ENCODE data around the gene GSE1. TPM values are rescaled to one million over a fixed set of nuclear protein-coding genes. Genes with fewer than 3 reads are reported as not detected.

GSE1 gene
- total RNA-seq, 2 experiments from 2014 or later = 8.6 to 10.1 TPM

DNA sequence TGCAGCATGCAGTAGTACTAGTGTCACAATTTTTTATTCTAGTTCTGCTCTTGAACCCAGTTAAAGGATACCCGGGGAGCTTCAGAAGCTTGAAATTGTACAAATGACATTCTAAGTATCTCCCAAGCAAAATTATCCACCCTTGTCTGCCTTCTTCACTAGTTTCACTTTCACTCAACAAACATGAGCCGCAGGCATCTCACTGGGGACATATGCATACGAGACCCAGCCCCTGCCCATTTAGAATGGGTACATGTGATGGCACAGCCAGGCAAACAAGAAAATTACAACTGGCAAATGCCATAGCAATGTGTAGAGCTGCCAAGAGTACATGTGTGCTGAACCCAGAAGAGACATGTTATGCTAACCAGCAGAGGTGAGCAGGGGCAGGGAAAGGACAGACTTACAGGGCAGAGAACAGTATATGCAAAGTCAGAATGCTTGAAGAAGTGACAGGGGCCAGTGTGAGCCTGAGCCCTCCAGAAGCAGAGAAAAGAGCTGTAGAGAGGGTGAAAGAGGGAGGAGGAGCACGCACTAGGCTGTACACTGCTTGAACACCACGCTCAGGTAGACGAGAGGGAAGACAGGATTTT lies 67.3 kb downstream of the GSE1 start:
- intact Hi-C loops (cut with micrococcal nuclease) = no loop called here
- no peak overlapping the region for H3K27ac Mint-ChIP-seq
- CTCF ChIA-PET = interaction anchor here (0.7 kb wide), 1 partner anchor 73 kb away, joined by 5 read pairs; no protein-coding TSS in a partner anchor
- H3K36me3 Mint-ChIP-seq (ENCODE audit: low read depth) = peaks cover 39% of the 10 kb centered on the region
- H3K4me1 Mint-ChIP-seq (ENCODE audit: low read depth) = no peaks in the 10 kb centered on the region
- H3K4me3 Mint-ChIP-seq = no peak overlapping the region
- no peaks in the 10 kb centered on the region for H3K27me3 Mint-ChIP-seq (ENCODE audit: low read depth)
- no peaks in the 10 kb centered on the region for H3K9me3 Mint-ChIP-seq
- DNase-seq = no peak

DNA sequence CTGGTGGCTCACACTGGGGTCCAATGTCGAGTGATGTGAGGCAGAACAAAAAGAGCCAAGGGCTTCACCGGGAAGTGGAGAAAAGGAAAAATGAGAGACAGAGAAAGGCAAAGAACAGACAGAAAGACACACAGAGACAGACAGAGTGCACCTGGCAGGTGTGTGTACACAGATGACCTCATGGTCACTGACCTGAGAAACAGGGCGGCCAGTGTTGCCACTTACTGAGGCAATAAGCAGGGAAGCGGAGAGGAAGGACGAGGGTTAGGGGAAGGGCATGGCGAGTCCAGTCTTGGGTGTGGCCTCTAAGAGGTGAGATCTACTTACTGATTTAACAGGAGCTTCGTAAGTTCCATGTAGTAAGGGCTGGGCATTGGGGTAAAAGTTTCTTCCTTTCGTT lies 68.1 kb downstream of the GSE1 start:
- H3K4me1 Mint-ChIP-seq (ENCODE audit: low read depth) = peaks cover 3% of the 10 kb centered on the region
- intact Hi-C loops (cut with micrococcal nuclease) = no loop called here
- no peak overlapping the region for H3K4me3 Mint-ChIP-seq
- no peak for DNase-seq
- CTCF ChIA-PET = interaction anchor here (0.6 kb wide), 1 partner anchor 114 kb away, joined by 3 read pairs; no protein-coding TSS in a partner anchor
- peaks cover 36% of the 10 kb centered on the region for H3K36me3 Mint-ChIP-seq (ENCODE audit: low read depth)
- H3K27ac Mint-ChIP-seq = no peak overlapping the region
- H3K9me3 Mint-ChIP-seq = no peaks in the 10 kb centered on the region
- no peaks in the 10 kb centered on the region for H3K27me3 Mint-ChIP-seq (ENCODE audit: low read depth)

DNA sequence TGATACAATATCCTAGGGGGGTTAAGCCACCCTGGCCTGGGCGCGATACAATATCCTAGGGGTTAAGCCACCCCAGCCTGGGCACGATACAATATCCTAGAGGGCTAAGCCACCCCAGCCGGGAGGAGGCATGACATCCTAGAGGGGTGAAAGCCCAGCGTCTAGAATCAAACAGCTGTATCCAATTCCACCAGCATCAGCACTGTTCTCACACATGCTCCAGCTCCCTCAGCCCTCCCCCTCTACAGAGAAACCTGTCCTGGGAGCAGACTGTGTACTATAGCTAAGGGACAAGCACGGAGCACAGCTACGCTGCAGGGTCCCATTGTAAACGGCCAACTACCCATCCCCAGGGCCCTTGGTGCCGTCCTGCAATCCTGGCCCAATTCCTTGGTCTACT lies 69.4 kb downstream of the GSE1 start:
- H3K27me3 Mint-ChIP-seq (ENCODE audit: low read depth) = no peaks in the 10 kb centered on the region
- no peaks in the 10 kb centered on the region for H3K9me3 Mint-ChIP-seq
- H3K4me3 Mint-ChIP-seq = no peak overlapping the region
- intact Hi-C loops (cut with micrococcal nuclease) = no loop called here
- H3K27ac Mint-ChIP-seq = no peak overlapping the region
- CTCF ChIA-PET = interaction anchor here (1.3 kb wide), 1 partner anchor 54 kb away, joined by 3 read pairs; no protein-coding TSS in a partner anchor
- H3K36me3 Mint-ChIP-seq (ENCODE audit: low read depth) = peaks cover 44% of the 10 kb centered on the region
- H3K4me1 Mint-ChIP-seq (ENCODE audit: low read depth) = peaks cover 13% of the 10 kb centered on the region
- no peak for DNase-seq

DNA sequence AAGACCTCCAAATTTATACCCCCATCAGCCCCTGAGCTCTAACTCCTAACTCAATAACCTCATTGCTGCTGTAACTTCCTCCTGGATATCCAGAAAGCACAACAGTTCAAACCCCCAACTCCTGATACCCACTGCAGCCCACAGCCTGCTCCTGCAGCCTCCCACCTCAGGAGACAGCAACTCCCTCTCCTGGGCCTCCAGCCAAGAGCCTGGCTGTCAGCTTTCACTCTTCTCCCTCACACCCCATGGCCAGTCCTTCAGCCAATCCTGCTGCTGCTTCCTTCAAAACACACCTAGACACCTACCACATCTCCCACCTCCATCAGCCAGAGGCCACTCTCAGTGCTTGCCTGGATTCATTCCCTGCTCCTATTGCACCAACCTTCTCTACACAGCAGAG lies 70.2 kb downstream of the GSE1 start:
- Mint-ChIP-seq H3K27me3 (ENCODE audit: low read depth) (no peaks in the 10 kb centered on the region), H3K4me1 (ENCODE audit: low read depth) (peaks cover 18% of the 10 kb centered on the region), H3K27ac (no peak overlapping the region), H3K9me3 (no peaks in the 10 kb centered on the region), H3K4me3 (no peak overlapping the region), H3K36me3 (ENCODE audit: low read depth) (peaks cover 39% of the 10 kb centered on the region)
- no peak for DNase-seq
- CTCF ChIA-PET = interaction anchor here (0.9 to 1.3 kb wide), 2 partner anchors 33 to 53 kb away, joined by 3 read pairs; no protein-coding TSS in a partner anchor
- intact Hi-C loops (cut with micrococcal nuclease) = no loop called here

DNA sequence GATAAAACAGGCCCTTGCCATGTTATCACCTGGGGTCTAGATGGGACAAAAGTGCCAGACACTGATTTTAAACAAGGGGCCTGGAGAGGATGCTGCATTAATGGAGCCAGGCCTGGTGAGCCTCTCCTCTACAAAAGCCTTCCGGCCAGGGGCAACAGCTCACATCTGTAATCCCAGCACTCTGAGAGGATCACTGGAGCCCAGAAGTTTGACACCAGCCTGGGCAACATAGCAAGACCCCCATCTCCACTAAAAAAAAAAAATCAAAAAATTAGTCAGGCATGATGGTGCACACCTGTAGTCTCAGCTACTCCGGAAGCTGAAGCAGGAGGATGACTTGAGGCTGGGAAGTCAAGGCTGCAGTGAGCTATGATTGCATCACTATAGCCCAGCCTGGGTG lies 72.1 kb downstream of the GSE1 start:
- H3K27ac Mint-ChIP-seq = no peak overlapping the region
- H3K36me3 Mint-ChIP-seq (ENCODE audit: low read depth) = peaks cover 39% of the 10 kb centered on the region
- H3K9me3 Mint-ChIP-seq = no peaks in the 10 kb centered on the region
- H3K4me1 Mint-ChIP-seq (ENCODE audit: low read depth) = peaks cover 21% of the 10 kb centered on the region
- no peak for DNase-seq
- no peak overlapping the region for H3K4me3 Mint-ChIP-seq
- intact Hi-C loops (cut with micrococcal nuclease) = no loop called here
- H3K27me3 Mint-ChIP-seq (ENCODE audit: low read depth) = no peaks in the 10 kb centered on the region
- CTCF ChIA-PET = interaction anchor here (0.7 to 1.1 kb wide), 5 partner anchors 18 to 194 kb away, joined by 3 to 5 read pairs (median 3); no protein-coding TSS in a partner anchor

DNA sequence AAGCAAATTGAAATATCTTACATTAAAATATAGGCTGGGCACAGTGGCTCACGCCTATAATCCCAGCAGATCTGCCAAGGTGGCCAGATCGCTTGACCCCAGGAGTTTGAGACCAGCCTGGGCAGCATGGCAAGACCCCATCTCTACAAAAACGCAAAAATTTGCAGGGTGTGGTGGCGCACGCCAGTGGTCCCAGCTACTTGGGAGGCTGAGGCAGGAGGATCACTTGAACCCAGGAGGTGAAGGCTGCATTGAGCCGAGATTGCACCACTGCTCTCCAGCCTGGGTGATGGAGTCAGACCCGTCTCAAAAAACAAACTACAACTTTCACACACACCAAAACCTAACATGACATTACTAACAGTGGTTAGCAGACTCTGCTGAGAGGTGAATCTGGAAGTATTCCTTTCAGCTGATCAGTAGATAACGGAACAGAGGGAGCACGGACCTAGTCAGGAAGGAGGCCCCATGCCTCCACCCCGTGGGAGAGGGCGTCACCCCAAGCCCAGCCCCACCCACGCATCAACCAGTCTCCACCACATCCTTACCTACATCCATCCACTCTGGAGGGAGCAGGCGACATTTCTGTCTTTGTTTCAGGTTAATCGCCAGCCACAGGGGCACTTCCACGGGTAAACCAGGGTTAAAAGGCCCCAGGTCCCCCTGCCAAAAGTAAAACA lies 73.9 kb downstream of the GSE1 start:
- Mint-ChIP-seq H3K4me1 (ENCODE audit: low read depth) (peaks cover 21% of the 10 kb centered on the region), H3K27ac (no peak overlapping the region), H3K9me3 (no peaks in the 10 kb centered on the region), H3K36me3 (ENCODE audit: low read depth) (peaks cover 25% of the 10 kb centered on the region), H3K4me3 (peak overlapping the region; percentile 84), H3K27me3 (ENCODE audit: low read depth) (peaks cover 2% of the 10 kb centered on the region)
- intact Hi-C loops (cut with micrococcal nuclease) = loop anchor here (2.0 kb wide), 1 partner anchor 302 kb away; no protein-coding TSS in a partner anchor
- CTCF ChIA-PET = no interaction called here
- DNase-seq = peak; percentile 44

DNA sequence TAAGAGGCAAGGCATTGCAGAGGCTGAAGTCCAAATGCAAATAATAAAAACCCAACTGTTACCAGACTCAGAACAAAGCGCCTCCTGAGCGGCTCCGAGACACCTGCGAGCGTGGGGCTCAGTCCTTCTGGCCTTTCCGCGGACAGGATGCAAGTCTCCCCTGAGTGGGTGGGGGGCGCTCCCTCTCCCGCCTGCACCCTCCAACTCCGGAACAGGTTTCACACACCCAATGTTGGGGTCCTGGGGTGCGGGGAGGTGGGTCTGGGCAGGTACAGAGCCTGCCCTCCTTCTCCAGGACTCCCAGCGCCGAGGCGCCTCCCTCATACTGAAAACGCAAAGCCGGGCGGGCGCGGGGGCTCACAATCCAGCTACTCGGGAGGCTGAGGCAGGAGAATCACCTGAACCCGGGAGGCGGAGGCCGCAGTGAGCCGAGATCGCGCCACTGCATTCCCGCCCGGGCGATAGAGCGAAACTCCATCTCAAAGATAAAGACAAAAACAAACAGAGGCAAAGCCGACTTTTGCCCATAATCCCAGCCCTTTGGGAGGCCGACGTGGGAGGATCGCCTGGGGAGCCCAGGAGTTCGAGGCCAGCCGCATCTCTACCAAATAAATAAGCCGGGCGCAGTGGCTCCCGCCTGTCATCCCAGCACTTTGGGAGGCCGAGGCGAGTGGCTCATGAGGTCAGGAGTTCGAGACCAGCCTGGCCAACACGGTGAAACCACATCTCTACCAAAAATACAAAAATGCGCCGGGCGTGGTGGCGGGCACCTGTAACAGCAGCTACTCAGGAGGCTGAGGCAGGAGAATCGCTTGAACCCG lies 74.7 kb downstream of the GSE1 start:
- peaks cover 25% of the 10 kb centered on the region for H3K36me3 Mint-ChIP-seq (ENCODE audit: low read depth)
- H3K27ac Mint-ChIP-seq = peak overlapping the region; percentile 66
- intact Hi-C loops (cut with micrococcal nuclease) = loop anchor here (2.0 kb wide), 2 partner anchors 131 to 301 kb away; no protein-coding TSS in a partner anchor
- peak; percentile 13 for DNase-seq
- peak overlapping the region; percentile 84 for H3K4me3 Mint-ChIP-seq
- no peaks in the 10 kb centered on the region for H3K9me3 Mint-ChIP-seq
- CTCF ChIA-PET = interaction anchor here (1.1 to 1.6 kb wide), 2 partner anchors 72 to 77 kb away, joined by 3 to 5 read pairs; no protein-coding TSS in a partner anchor
- H3K27me3 Mint-ChIP-seq (ENCODE audit: low read depth) = peaks cover 2% of the 10 kb centered on the region
- peaks cover 21% of the 10 kb centered on the region for H3K4me1 Mint-ChIP-seq (ENCODE audit: low read depth)

DNA sequence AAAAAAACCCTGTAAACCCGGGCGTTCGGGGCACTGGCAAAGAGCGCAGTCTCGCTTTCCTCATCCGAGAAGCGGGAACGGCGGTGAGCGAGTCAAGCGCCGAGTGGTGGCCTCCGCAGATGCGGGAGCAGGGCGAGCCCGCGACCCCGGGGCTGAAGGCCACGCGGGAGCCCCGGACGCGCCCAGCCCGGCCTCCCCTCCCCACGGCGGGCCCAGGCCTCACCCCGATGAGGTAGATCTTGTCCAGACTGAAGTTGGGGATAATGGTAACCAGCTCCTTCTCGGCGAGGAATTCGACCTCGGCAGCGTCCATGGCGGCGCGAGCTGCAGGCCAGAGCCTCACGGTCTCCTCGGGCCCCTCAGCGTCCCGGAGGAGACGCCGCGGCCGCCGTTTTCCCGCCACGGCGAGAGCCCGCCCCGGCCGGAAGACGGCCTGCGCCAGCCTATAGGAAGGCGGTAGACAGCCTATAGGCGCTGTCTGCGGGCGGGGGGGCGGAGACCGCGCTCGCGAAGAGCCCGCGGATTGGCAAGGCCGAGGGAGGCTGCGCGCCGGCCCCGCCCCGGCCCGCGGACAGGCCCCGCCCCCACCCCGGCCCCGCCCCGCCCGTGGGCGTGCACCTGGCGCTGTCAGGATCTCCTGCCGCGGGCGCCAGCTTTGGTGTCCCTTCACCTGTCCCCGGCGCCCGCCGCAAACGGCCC lies 75.6 kb downstream of the GSE1 start, which contains the start of gene GINS2:
GINS2 (minus strand) TSS at position 369 of the 699 bp plus-strand sequence; CDS start at position 313, 56 bp downstream.
- peak within 1 kb of the TSS; percentile 66 for H3K27ac Mint-ChIP-seq
- intact Hi-C loops (cut with micrococcal nuclease) = loop anchor here (1.0 to 2.0 kb wide), 2 partner anchors 111 to 132 kb away; partner anchors contain the start of genes COX4I1 and EMC8

DNA sequence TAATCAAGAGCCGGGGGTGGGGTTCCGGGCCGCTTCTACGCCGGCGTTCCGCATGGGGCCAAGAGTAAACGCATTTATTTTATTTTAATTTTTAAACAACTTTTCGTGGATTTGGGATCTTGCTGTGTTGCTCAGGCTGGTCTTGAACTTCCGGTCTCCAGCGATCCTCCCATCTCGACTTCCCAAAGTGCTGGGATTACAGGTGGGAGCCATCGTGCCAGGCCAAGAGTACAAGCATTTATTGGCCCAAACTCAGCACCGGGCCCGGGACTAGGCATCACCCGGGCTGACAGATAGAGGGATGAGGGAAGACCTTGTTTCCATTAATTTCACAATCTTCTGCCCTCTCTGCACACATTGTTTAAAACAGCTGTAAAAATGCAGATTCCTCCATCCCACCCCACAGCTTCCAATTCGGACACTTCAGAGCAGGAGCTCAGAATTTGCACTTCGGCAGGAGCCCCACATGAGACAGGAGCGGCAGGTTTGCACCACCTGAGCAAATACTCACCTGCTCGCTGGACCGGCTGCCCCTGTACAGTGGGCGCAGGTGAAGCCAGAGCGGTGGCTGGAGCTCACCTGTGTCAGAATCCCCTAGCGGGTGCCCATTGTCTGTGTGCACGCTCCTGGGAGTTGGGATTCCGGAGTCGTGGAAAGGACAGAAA lies 76.3 kb downstream of the GSE1 start:
- intact Hi-C loops (cut with micrococcal nuclease) = loop anchor here (1.0 to 2.0 kb wide), 2 partner anchors 110 to 133 kb away; partner anchors contain the start of genes COX4I1 and EMC8
- peaks cover 2% of the 10 kb centered on the region for H3K27me3 Mint-ChIP-seq (ENCODE audit: low read depth)
- H3K36me3 Mint-ChIP-seq (ENCODE audit: low read depth) = peaks cover 13% of the 10 kb centered on the region
- peaks cover 21% of the 10 kb centered on the region for H3K4me1 Mint-ChIP-seq (ENCODE audit: low read depth)
- no peaks in the 10 kb centered on the region for H3K9me3 Mint-ChIP-seq
- peak overlapping the region; percentile 72 for H3K4me3 Mint-ChIP-seq
- peak; percentile 7 for DNase-seq
- H3K27ac Mint-ChIP-seq = no peak overlapping the region
- CTCF ChIA-PET = interaction anchor here (0.8 to 1.6 kb wide), 4 partner anchors 28 to 78 kb away, joined by 3 to 5 read pairs (median 3); no protein-coding TSS in a partner anchor

More for the DNA sequence above, 75.6 kb downstream of the GSE1 start, which contains the start of gene GINS2:
- Mint-ChIP-seq H3K27me3 (ENCODE audit: low read depth) (peaks cover 2% of the 10 kb centered on the region), H3K4me3 (peak within 1 kb of the TSS; percentile 84), H3K9me3 (no peaks in the 10 kb centered on the region), H3K4me1 (ENCODE audit: low read depth) (peaks cover 21% of the 10 kb centered on the region), H3K36me3 (ENCODE audit: low read depth) (peaks cover 16% of the 10 kb centered on the region)
- CTCF ChIA-PET = interaction anchor here (1.1 to 1.6 kb wide), 3 partner anchors 29 to 78 kb away, joined by 3 to 5 read pairs (median 3); no protein-coding TSS in a partner anchor
- peak; percentile 93 for DNase-seq

DNA sequence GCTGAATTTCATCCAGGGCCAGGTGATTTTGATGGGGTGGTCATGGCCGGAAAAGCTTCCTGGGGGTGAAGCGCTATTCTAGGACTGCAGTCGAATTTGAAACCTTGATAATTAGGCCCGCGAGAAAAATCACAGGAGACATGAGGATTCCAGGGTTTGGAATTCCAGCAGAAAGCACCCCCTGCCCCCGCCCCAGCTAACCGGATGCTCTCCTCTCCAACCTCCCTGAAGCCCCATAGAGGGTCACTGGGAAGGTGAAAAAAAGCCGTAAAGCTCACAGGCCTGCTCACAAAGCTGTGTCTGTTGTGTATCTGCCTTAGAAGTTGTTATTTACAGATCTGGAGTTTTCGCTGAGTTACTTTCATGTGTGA lies 76.8 kb downstream of the GSE1 start:
- CTCF ChIA-PET = interaction anchor here (0.8 to 1.1 kb wide), 2 partner anchors 28 to 70 kb away, joined by 3 read pairs; no protein-coding TSS in a partner anchor
- no peak overlapping the region for H3K27ac Mint-ChIP-seq
- DNase-seq = no peak
- H3K9me3 Mint-ChIP-seq = no peaks in the 10 kb centered on the region
- peaks cover 10% of the 10 kb centered on the region for H3K36me3 Mint-ChIP-seq (ENCODE audit: low read depth)
- peaks cover 5% of the 10 kb centered on the region for H3K27me3 Mint-ChIP-seq (ENCODE audit: low read depth)
- peaks cover 21% of the 10 kb centered on the region for H3K4me1 Mint-ChIP-seq (ENCODE audit: low read depth)
- peak overlapping the region; percentile 32 for H3K4me3 Mint-ChIP-seq
- intact Hi-C loops (cut with micrococcal nuclease) = loop anchor here (1.0 to 2.0 kb wide), 2 partner anchors 109 to 133 kb away; partner anchors contain the start of genes COX4I1 and EMC8
